Left lung (tissue), 10 donors: ENCODE data around the gene FREM2. TPM values are rescaled to one million over a fixed set of nuclear protein-coding genes. Genes with fewer than 3 reads are reported as not detected.

ENCODE experiments used
- ATAC-seq: fragments of 200-7000 bp; cut with Tn5 transposase; one replicate; pipeline ENCODE4 v1.9.1; 2020; ENCODE audit warnings: moderate library complexity
- DNase-seq, 4 donors: peaks; one replicate each; pipeline ENCODE4 v3.0.0-alpha.2; 2013 to 2020
- H3K27ac ChIP-seq, 2 donors: fragments of 200-600 bp; sonication (generic) in 1 of 2; one replicate each; pipeline versions ENCODE4 v1.5.0 to v1.8.0; 2020 to 2021
- H3K27me3 ChIP-seq, 2 donors: fragments of 200-600 bp; sonication (generic) in 1 of 2; one replicate each; pipeline versions ENCODE4 v1.5.0 to v1.8.0; 2020 to 2021
- H3K36me3 ChIP-seq, 2 donors: fragments of 200-600 bp; sonication (generic) in 1 of 2; one replicate each; pipeline versions ENCODE4 v1.5.0 to v1.8.0; 2020 to 2021
- H3K4me1 ChIP-seq, 2 donors: fragments of 200-600 bp; one replicate each; pipeline ENCODE4 v1.8.0; 2021
- H3K4me3 ChIP-seq, 2 donors: fragments of 200-600 bp; sonication (generic) in 1 of 2; one replicate each; pipeline versions ENCODE4 v1.5.0 to v1.8.0; 2020 to 2021; ENCODE audit warnings: mild to moderate bottlenecking in 1 of 2
- H3K9me3 ChIP-seq, 2 donors: fragments of 200-600 bp; sonication (generic) in 1 of 2; one replicate each; pipeline versions ENCODE4 v1.5.0 to v1.8.0; 2020 to 2021
- intact Hi-C, 2 donors: fragments of 100-400 bp; cut with DNase I; formaldehyde crosslinking; loops; one replicate each; pipeline versions ENCODE4 v1.11.2 to v1.14.2; 2022
- polyA plus RNA-seq, 6 donors: library from polyadenylated mRNA; unstranded; fragments of 120-200 nt; gene quantifications; one replicate each; pipeline ENCODE4 v1.2.1, GENCODE V29; 2013; ENCODE audit not compliant: insufficient read length in 6 of 6
- total RNA-seq, 2 donors: library from RNA; stranded (reverse); fragmentation: NEBNext Ultra II Directional; extraction: Animal tissue kit (Norgen Biotek cat#: 25700); gene quantifications; one replicate each; pipeline ENCODE4 v1.2.1, GENCODE V29; 2021
- TF ChIP-seq, protein P1 (sequence below), 2 donors: fragments of 200-600 bp; sonication (generic) in 1 of 2; IDR thresholded peaks; one replicate each; pipeline versions ENCODE4 v1.5.0 to v1.8.0; 2021; ENCODE audit warnings: antibody characterized with exemption in 2 of 2
- donor health status: DM: no; HTN: yes; CAD: no.
- donor health status: DM: no; HTN: no; CAD: no.

The FREM2 gene
- total and polyA plus RNA-seq, 8 donors = 12.4 to 54.1 (median 43.4) TPM

GRCh38 chr13:38763446-38764381 lies 76.8 kb downstream of the FREM2 start:
- Histone ChIP-seq H3K4me3 (no peak overlapping the region), H3K36me3 (no peaks in the 10 kb centered on the region), H3K4me1 (no peaks in the 10 kb centered on the region), H3K27me3 (peaks cover 0 to 4% of the 10 kb centered on the region in 2 donors), H3K9me3 (no peaks in the 10 kb centered on the region), H3K27ac (peak overlapping the region; percentile 22 to 53)
- ATAC-seq (peak; percentile 97), DNase-seq (peak in 2 of 4 donors; percentile 35 to 54)
- TF ChIP-seq, protein P1, sequence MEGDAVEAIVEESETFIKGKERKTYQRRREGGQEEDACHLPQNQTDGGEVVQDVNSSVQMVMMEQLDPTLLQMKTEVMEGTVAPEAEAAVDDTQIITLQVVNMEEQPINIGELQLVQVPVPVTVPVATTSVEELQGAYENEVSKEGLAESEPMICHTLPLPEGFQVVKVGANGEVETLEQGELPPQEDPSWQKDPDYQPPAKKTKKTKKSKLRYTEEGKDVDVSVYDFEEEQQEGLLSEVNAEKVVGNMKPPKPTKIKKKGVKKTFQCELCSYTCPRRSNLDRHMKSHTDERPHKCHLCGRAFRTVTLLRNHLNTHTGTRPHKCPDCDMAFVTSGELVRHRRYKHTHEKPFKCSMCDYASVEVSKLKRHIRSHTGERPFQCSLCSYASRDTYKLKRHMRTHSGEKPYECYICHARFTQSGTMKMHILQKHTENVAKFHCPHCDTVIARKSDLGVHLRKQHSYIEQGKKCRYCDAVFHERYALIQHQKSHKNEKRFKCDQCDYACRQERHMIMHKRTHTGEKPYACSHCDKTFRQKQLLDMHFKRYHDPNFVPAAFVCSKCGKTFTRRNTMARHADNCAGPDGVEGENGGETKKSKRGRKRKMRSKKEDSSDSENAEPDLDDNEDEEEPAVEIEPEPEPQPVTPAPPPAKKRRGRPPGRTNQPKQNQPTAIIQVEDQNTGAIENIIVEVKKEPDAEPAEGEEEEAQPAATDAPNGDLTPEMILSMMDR (IDR thresholded peaks at IDR 0.05) = peak; percentile 11 to 38
- intact Hi-C loops = no loop called here

GRCh38 chr13:38766799-38767198 lies 79.9 kb downstream of the FREM2 start:
- no peak for ATAC-seq
- TF ChIP-seq, protein P1 (IDR thresholded peaks at IDR 0.05) = no peak
- Histone ChIP-seq H3K9me3 (no peaks in the 10 kb centered on the region), H3K27ac (no peak overlapping the region), H3K4me1 (no peaks in the 10 kb centered on the region), H3K27me3 (no peaks in the 10 kb centered on the region), H3K36me3 (no peaks in the 10 kb centered on the region), H3K4me3 (no peak overlapping the region)
- intact Hi-C loops = no loop called here
- no peak for DNase-seq

- Histone ChIP-seq H3K9me3 (no peaks in the 10 kb centered on the region), H3K36me3 (no peaks in the 10 kb centered on the region), H3K27ac (no peak overlapping the region), H3K27me3 (no peaks in the 10 kb centered on the region), H3K4me3 (no peak overlapping the region), H3K4me1 (no peaks in the 10 kb centered on the region)
- TF ChIP-seq, protein P1 (IDR thresholded peaks at IDR 0.05) = no peak
- no peak for DNase-seq
- intact Hi-C loops = no loop called here
- ATAC-seq = no peak
These were observed 80.8 kb downstream of the FREM2 start for GRCh38 chr13:38767506-38768265.

DNA sequence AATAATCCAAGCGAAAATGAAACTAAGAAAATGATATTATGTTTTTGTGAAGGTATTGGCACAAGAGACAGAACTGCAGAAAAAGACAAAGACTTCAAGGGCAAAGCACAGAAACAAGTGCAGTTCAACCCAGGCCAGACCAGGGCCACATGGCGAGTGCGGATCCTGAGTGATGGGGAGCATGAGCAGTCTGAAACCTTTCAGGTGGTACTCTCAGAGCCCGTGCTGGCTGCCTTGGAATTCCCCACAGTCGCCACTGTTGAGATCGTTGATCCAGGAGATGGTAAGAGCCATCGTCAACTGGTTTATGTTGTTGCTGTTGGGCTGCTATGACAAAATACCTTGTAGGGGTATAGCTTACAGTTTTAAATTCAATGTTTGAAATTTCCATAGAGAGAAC lies 82.6 kb downstream of the FREM2 start:
- ATAC-seq (no peak), DNase-seq (no peak)
- no peaks in the 10 kb centered on the region for H3K9me3 ChIP-seq
- no peak overlapping the region for H3K27ac ChIP-seq
- no peak overlapping the region for H3K4me3 ChIP-seq
- no peaks in the 10 kb centered on the region for H3K4me1 ChIP-seq
- no peaks in the 10 kb centered on the region for H3K27me3 ChIP-seq
- TF ChIP-seq, protein P1 (IDR thresholded peaks at IDR 0.05) = no peak
- intact Hi-C loops = no loop called here
- H3K36me3 ChIP-seq = no peaks in the 10 kb centered on the region

DNA sequence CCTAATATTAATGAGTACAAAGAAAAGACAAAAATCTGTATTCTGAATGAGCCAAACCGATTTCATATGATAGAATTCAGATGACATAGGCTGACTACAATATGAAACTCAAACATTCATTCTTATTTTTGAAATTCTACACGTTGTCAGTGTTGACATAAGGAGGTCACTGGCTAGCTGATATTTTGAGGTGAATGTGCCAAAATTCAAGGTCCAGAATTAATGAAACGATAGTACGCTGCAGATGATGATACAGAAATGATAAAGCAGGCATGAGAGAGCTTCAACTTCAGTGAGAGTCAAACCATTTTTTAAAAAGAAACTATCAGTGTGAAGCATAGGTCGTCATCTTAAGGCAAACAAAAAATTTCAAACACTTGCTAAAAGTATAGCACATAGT lies 88.2 kb downstream of the FREM2 start:
- TF ChIP-seq, protein P1 (IDR thresholded peaks at IDR 0.05) = no peak
- ATAC-seq (no peak), DNase-seq (no peak)
- H3K27ac ChIP-seq = no peak overlapping the region
- H3K9me3 ChIP-seq = peaks cover 0 to 4% of the 10 kb centered on the region in 2 donors
- no peaks in the 10 kb centered on the region for H3K4me1 ChIP-seq
- H3K27me3 ChIP-seq = no peaks in the 10 kb centered on the region
- no peak overlapping the region for H3K4me3 ChIP-seq
- H3K36me3 ChIP-seq = no peaks in the 10 kb centered on the region
- intact Hi-C loops = no loop called here
